GM12864 (cell line): ENCODE results near the gene ADGRG1.

Experiments
- DNase-seq: peaks from one replicate; pipeline ENCODE4 v3.0.0-alpha.2; 2011; ENCODE audit warnings: low read depth
- H3K4me3 ChIP-seq: 2 replicates; pipeline ENCODE4 v1.5.1; 2011; ENCODE audit warnings: mild to moderate bottlenecking, low read depth, low read length, control low read depth
- TF ChIP-seq, protein P1 (sequence below): IDR thresholded peaks from 2 replicates; pipeline ENCODE4 v1.5.1; 2011; ENCODE audit warnings: low read depth, mild to moderate bottlenecking, moderate library complexity, low read length, control low read depth, inconsistent platforms; ENCODE audit errors: missing control alignments

ADGRG1 gene

DNA sequence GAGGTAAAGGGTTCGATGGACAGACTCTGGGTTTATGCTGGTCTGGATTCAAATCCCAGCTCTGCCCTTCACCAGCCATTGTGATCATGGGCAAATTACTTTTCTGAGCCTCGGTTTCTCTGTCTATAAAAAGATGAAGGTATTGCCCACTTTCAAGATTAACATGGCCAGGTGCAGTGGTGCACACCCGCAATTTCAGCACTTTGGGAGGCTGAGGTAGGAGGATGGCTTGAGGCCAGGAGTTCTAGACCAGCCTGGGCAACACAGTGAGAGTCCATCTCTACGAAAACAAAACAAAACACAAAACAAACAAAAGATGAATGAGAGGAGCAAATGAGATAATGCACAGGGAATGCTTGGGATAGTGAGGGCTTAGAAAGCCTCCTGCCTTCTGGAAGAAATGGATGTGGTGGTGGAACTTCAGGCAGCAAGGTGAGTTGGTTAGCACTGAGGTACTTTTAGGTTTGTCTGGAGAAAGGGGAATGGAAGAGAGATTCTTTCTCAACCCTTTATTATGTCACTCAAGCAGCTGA lies 48.2 kb downstream of the ADGRG1 start:
- TF ChIP-seq, protein P1, sequence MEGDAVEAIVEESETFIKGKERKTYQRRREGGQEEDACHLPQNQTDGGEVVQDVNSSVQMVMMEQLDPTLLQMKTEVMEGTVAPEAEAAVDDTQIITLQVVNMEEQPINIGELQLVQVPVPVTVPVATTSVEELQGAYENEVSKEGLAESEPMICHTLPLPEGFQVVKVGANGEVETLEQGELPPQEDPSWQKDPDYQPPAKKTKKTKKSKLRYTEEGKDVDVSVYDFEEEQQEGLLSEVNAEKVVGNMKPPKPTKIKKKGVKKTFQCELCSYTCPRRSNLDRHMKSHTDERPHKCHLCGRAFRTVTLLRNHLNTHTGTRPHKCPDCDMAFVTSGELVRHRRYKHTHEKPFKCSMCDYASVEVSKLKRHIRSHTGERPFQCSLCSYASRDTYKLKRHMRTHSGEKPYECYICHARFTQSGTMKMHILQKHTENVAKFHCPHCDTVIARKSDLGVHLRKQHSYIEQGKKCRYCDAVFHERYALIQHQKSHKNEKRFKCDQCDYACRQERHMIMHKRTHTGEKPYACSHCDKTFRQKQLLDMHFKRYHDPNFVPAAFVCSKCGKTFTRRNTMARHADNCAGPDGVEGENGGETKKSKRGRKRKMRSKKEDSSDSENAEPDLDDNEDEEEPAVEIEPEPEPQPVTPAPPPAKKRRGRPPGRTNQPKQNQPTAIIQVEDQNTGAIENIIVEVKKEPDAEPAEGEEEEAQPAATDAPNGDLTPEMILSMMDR = no peak
- DNase-seq = no peak
- H3K4me3 ChIP-seq = no peak overlapping the region

DNA sequence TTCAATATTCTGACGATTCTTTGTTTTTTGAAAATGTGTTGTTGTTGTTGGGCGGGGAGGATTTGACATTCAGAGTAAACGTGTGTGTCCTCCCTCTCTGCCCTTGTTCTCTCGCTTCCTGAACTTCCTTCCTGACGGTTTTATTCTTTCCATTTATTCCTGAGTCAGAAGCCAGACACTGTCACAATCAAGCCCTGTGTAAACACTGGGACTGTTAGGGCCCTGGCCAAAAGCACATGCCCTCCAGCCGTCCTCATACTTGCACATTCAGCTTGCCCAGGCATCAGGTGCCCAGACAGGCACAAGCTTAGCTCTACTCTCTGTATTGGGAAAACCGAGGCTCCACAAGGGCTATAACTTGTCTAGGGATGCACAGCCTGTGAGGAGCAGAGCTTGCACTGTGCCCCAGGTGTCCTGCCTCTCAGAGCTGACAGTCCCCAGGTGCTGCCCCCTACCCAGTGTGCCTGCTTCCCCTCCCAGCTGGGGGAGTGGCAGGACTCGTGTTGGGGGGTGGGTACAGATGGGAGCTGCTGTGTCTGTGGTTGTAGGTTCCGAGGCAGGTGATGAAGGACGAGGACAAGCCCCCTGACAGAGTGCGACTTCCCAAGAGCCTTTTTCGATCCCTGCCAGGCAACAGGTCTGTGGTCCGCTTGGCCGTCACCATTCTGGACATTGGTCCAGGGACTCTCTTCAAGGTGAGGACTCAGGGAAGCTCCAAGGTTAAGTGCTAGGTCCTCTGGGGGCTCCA lies 49.4 kb downstream of the ADGRG1 start:
- TF ChIP-seq, protein P1 = no peak
- H3K4me3 ChIP-seq = no peak overlapping the region
- no peak for DNase-seq

DNA sequence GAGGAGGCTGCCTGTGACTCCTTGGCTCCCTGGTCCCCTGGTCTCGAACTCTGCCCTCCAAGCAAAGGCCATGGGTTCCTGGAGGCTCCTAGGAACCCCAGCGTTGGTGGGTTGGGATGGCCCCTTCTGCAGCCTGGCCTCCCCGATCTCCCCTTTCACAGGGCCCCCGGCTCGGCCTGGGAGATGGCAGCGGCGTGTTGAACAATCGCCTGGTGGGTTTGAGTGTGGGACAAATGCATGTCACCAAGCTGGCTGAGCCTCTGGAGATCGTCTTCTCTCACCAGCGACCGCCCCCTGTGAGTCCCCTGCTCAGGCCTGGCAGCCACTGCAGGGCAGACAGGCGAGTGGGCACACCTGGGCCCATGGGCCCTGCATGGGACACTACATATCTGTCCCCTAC lies 50.6 kb downstream of the ADGRG1 start:
- no peak overlapping the region for H3K4me3 ChIP-seq

DNA sequence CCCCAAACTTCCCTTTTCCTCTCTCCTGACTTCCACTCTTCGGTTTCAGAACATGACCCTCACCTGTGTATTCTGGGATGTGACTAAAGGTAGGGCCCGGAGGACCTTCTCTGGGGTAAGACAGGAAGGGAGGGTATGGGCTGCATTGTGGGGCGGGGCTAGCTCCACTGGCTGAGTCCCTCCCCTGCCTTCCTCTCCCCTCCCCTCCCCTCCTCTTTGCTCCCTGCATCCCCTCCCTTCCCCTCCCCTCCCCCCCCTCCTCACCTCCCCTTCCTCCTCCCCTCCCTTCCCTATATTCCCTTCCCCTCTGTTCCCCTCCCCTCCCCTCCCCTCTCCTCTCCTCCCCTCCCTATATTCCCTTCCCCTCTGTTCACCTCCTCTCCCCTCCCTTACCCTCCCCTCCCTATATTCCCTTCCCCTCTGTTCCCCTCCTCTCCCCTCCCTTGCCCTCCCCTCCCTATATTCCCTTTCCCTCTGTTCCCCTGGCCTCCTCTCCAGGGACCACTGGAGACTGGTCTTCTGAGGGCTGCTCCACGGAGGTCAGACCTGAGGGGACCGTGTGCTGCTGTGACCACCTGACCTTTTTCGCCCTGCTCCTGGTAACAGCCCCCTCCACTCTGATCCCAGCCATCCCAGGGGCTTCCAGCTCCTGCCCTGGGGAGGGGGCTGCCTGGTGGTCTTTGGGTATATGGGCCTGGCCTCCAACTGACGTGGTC lies 51.5 kb downstream of the ADGRG1 start:
- no peak overlapping the region for H3K4me3 ChIP-seq
- no peak for DNase-seq
- TF ChIP-seq, protein P1 = no peak

More for the DNA sequence above, 50.6 kb downstream of the ADGRG1 start:
- TF ChIP-seq, protein P1 = no peak
- DNase-seq = no peak

DNA sequence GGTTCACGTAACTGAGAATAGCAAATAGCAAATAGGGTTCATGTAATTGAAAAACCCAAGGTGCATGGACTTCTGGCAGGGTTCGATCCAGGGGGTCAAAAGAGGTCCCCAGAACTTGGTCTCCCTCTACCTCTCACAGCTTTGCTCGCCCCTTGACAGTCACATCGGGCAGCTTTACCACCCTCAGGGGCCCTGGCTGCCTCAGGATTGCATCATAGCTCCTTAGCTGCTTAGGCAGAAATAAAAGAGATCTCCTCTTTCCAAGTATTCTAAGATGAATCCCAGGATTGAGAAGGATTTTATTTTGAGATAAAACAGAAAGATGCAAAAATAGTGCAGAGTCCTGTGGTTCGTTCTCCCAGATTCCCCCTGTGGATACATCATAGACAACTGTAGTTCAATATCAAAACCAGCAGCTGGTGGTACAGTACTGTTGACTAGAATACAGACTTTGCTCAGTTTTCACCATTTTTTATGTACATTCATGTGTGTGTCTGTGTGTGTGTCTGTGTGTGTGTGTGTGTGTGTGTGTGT lies 52.5 kb downstream of the ADGRG1 start:
- TF ChIP-seq, protein P1 = no peak
- no peak overlapping the region for H3K4me3 ChIP-seq
- DNase-seq = no peak

DNA sequence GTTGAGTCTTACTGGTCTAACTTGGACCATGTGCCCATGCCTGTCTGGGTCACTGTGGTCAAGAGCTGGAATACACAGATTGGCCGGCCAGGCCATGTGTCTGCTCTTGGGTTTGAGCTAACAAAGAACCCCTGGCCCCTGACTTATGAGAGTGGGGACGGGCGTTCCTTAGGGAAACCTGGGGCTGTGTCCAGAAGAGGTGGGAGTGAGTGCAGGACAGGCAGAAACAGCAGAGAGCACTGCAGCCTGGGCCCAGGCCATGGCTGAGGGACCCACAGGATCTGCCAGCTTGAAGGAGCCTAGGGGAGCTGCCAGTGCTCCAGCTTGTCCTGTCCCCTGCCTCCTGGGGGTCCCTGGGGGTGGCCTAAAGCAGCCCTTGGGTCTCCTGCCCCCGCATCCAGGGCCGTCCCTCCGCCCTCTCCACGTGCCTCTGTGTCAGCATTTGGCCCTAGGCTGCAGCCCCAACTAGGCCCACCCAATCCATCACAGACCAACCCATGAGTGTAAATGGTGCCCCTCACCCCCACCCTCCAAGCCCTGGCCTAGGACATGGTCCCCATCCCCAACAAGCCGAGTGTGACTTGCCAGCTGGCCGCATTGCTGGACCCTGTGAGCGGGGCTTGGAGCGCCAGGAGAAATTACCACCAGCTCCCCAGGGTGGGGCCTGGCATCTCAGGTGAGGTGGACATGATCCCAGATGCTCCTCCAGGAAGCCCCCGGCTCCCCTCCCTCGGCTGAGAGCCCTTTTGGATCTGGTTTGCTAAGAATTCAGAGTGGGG lies 53.7 kb downstream of the ADGRG1 start:
- no peak overlapping the region for H3K4me3 ChIP-seq
- no peak for DNase-seq
- TF ChIP-seq, protein P1 = no peak
